GM08714 (cell line): ENCODE results near the gene TCF12.
A peak's percentile ranks its signal among the peaks of the same experiment; 100 is the strongest.

Experiments
- H3K4me3 ChIP-seq: fragments of 200-500 bp; sonication (Bioruptor generic); 2 replicates; pipeline ENCODE4 v1.5.1; 2014; ENCODE audit warnings: mild to moderate bottlenecking, low read length, inconsistent platforms
- ZNF274 ChIP-seq: IDR thresholded peaks from 2 replicates; pipeline ENCODE4 v1.6.1; 2012; ENCODE audit warnings: mild to moderate bottlenecking, low read depth, low read length

Gene TCF12

GRCh38 chr15:57272771-57273357 is 354.4 kb downstream of the TCF12 start:
- H3K4me3 ChIP-seq = no peak overlapping the region
- no peak for TF ChIP-seq ZNF274

GRCh38 chr15:57273402-57273801 is 355.0 kb downstream of the TCF12 start:
- no peak overlapping the region for H3K4me3 ChIP-seq
- no peak for TF ChIP-seq ZNF274

GRCh38 chr15:57278439-57278838 is 360.0 kb downstream of the TCF12 start:
- no peak overlapping the region for H3K4me3 ChIP-seq
- TF ChIP-seq ZNF274 = no peak

- no peak for TF ChIP-seq ZNF274
- H3K4me3 ChIP-seq = no peak overlapping the region
Observed at GRCh38 chr15:57280464-57280863, 362.0 kb downstream of the TCF12 start.

GRCh38 chr15:57281321-57281720 is 362.9 kb downstream of the TCF12 start:
- no peak for TF ChIP-seq ZNF274
- H3K4me3 ChIP-seq = no peak overlapping the region; the same call in 1 of the 2 replicates

- H3K4me3 ChIP-seq = no peak overlapping the region
- TF ChIP-seq ZNF274 = no peak
Observed at GRCh38 chr15:57282686-57283085, 364.2 kb downstream of the TCF12 start.

GRCh38 chr15:57283774-57284503 is 365.5 kb downstream of the TCF12 start:
- TF ChIP-seq ZNF274 = no peak

GRCh38 chr15:57284535-57284934 is 366.1 kb downstream of the TCF12 start:
- peak overlapping the region; percentile 40; the same call in 1 of the 2 replicates for H3K4me3 ChIP-seq

More at GRCh38 chr15:57283774-57284503, 365.5 kb downstream of the TCF12 start:
- H3K4me3 ChIP-seq = peak overlapping the region; percentile 40; the same call in 1 of the 2 replicates

GRCh38 chr15:57285386-57285785 is 366.9 kb downstream of the TCF12 start:
- peak overlapping the region; percentile 41; the same call in 1 of the 2 replicates for H3K4me3 ChIP-seq
- TF ChIP-seq ZNF274 = no peak

More at GRCh38 chr15:57284535-57284934, 366.1 kb downstream of the TCF12 start:
- TF ChIP-seq ZNF274 = no peak

GRCh38 chr15:57286446-57287122 is 368.1 kb downstream of the TCF12 start:
- H3K4me3 ChIP-seq = no peak overlapping the region
- no peak for TF ChIP-seq ZNF274

- TF ChIP-seq ZNF274 = no peak
Observed at GRCh38 chr15:57287123-57287521, 368.7 kb downstream of the TCF12 start.

GRCh38 chr15:57288926-57289580 is 370.6 kb downstream of the TCF12 start:
- TF ChIP-seq ZNF274 = no peak
- H3K4me3 ChIP-seq = no peak overlapping the region

More at GRCh38 chr15:57287123-57287521, 368.7 kb downstream of the TCF12 start:
- H3K4me3 ChIP-seq = no peak overlapping the region

- no peak overlapping the region for H3K4me3 ChIP-seq
- TF ChIP-seq ZNF274 = no peak
Observed at GRCh38 chr15:57290187-57290586, 371.7 kb downstream of the TCF12 start.

GRCh38 chr15:57290826-57291225 is 372.4 kb downstream of the TCF12 start:
- H3K4me3 ChIP-seq = no peak overlapping the region
- no peak for TF ChIP-seq ZNF274
